Measurements from ENCODE around the gene NRN1L. TPM values are rescaled to one million over a fixed set of nuclear protein-coding genes. Genes with fewer than 3 reads are reported as not detected.

The NRN1L gene
- total RNA-seq, 6 donors from 2014 or later: 1.6 to 4.2 (median 2.3) TPM; not detected in 1

GRCh38 chr16:67933805-67934204 is 49.1 kb downstream of the NRN1L start:
- no peaks in the 10 kb centered on the region for H3K9me3 ChIP-seq
- 88 to 90% methylated on average over 6 to 7 of the region's 7 CpGs for WGBS, 2 donors
- DNase-seq (no peak), ATAC-seq (ENCODE audit: low FRiP score in 2 of 2) (no peak)
- no peaks in the 10 kb centered on the region for H3K27me3 ChIP-seq
- H3K4me3 ChIP-seq: no peak overlapping the region
- H3K36me3 ChIP-seq: peaks cover 0 to 42% (median 37%) of the 10 kb centered on the region in 4 donors
- peak overlapping the region in 1 of 4 donors; percentile 19 for H3K27ac ChIP-seq
- TF ChIP-seq POLR2A (IDR thresholded peaks at IDR 0.05) (no peak), POLR2AphosphoS5 (IDR thresholded peaks at IDR 0.05) (no peak), EP300 (IDR thresholded peaks at IDR 0.05) (no peak), CTCF (IDR thresholded peaks at IDR 0.05) (no peak)
- peaks cover 15 to 23% (median 19%) of the 10 kb centered on the region in 4 donors for H3K4me1 ChIP-seq

- Histone ChIP-seq H3K4me1 (peaks cover 15 to 23% (median 19%) of the 10 kb centered on the region in 4 donors), H3K4me3 (peak overlapping the region in 1 of 4 donors; percentile 88), H3K9me3 (no peaks in the 10 kb centered on the region), H3K27ac (peak overlapping the region; percentile 19 to 98 (median 95)), H3K27me3 (no peaks in the 10 kb centered on the region), H3K36me3 (peaks cover 0 to 42% (median 34%) of the 10 kb centered on the region in 4 donors)
- 67 to 80% methylated on average over 4 to 13 of the region's 13 CpGs for WGBS, 2 donors
- TF ChIP-seq POLR2A (IDR thresholded peaks at IDR 0.05) (no peak), CTCF (IDR thresholded peaks at IDR 0.05) (no peak), EP300 (IDR thresholded peaks at IDR 0.05) (no peak), POLR2AphosphoS5 (IDR thresholded peaks at IDR 0.05) (no peak)
- DNase-seq (no peak), ATAC-seq (ENCODE audit: low FRiP score in 2 of 2) (no peak)
These were observed 49.8 kb downstream of the NRN1L start for GRCh38 chr16:67934306-67935100.

- Histone ChIP-seq H3K27me3 (no peaks in the 10 kb centered on the region), H3K27ac (peak overlapping the region; percentile 92 to 98 (median 95)), H3K36me3 (peaks cover 0 to 42% (median 37%) of the 10 kb centered on the region in 4 donors), H3K9me3 (no peaks in the 10 kb centered on the region), H3K4me3 (peak overlapping the region; percentile 25 to 95 (median 91)), H3K4me1 (peaks cover 17 to 29% (median 19%) of the 10 kb centered on the region in 4 donors)
- TF ChIP-seq POLR2A (IDR thresholded peaks at IDR 0.05): no peak
- no peak for TF ChIP-seq EP300 (IDR thresholded peaks at IDR 0.05)
- no peak for TF ChIP-seq POLR2AphosphoS5 (IDR thresholded peaks at IDR 0.05)
- TF ChIP-seq CTCF (IDR thresholded peaks at IDR 0.05): no peak
- DNase-seq (no peak), ATAC-seq (ENCODE audit: low FRiP score in 2 of 2) (no peak)
- WGBS, 2 donors: 56 to 67% methylated on average over 12 to 13 of the region's 13 CpGs
These were observed 50.4 kb downstream of the NRN1L start for GRCh38 chr16:67935101-67935401.

- Histone ChIP-seq H3K9me3 (no peaks in the 10 kb centered on the region), H3K36me3 (peaks cover 0 to 43% (median 40%) of the 10 kb centered on the region in 4 donors)
- TF ChIP-seq CTCF (IDR thresholded peaks at IDR 0.05): peak in 4 of 6 experiments; percentile 20 to 46 (median 23)
- TF ChIP-seq EP300 (IDR thresholded peaks at IDR 0.05): no peak
- TF ChIP-seq POLR2A (IDR thresholded peaks at IDR 0.05): peak in 2 of 4 donors; percentile 58 to 80
- TF ChIP-seq POLR2AphosphoS5 (IDR thresholded peaks at IDR 0.05): peak; percentile 75 to 84
These were observed 50.9 kb downstream of the NRN1L start for GRCh38 chr16:67935402-67936123.

More at GRCh38 chr16:67935402-67936123, 50.9 kb downstream of the NRN1L start:
- ATAC-seq (ENCODE audit: low FRiP score in 2 of 2) (peak; percentile 91 to 97), DNase-seq (peak; percentile 96 to 98)
- Histone ChIP-seq H3K4me3 (peak overlapping the region; percentile 74 to 95 (median 91)), H3K27me3 (no peaks in the 10 kb centered on the region), H3K27ac (peak overlapping the region; percentile 92 to 98 (median 95)), H3K4me1 (peaks cover 17 to 32% (median 20%) of the 10 kb centered on the region in 4 donors)
- 11% methylated on average over 31 of the region's 55 CpGs; no CpG with 5 or more reads in 1 of the 2 donors for WGBS, 2 donors

Small RNA genes within 50 kb of the gene (small RNA-seq; reads per million reads assigned to genes)
- gene AC040162.2: 0 reads per million in 4 donors
- 0 to 0.43 (median 0) reads per million in 4 donors for gene NRN1L

Other genes starting within 250 kb of the NRN1L start
- gene CARMIL2, start 239.7 kb upstream of the NRN1L start, total RNA-seq: 10 to 100 TPM in 1 of 6 donors, 1 to 10 TPM in 5; 1.8 to 55.5 (median 4.0) TPM
- gene ACD, start 224.6 kb upstream of the NRN1L start, total RNA-seq: 10 to 100 TPM; 15.8 to 25.1 (median 18.8) TPM
- 1 to 10 TPM; 2.1 to 9.3 (median 6.6) TPM for gene PARD6A, start 223.9 kb upstream of the NRN1L start, total RNA-seq
- 10 to 100 TPM; 18.2 to 50.3 (median 28.5) TPM for gene ENKD1, start 218.1 kb upstream of the NRN1L start, total RNA-seq
- gene C16orf86, start 218.1 kb upstream of the NRN1L start, total RNA-seq: 10 to 100 TPM in 1 of 6 donors, 1 to 10 TPM in 5; 1.2 to 22.0 (median 5.2) TPM
- 10 to 100 TPM; 14.3 to 21.0 (median 17.0) TPM for gene GFOD2, start 165.6 kb upstream of the NRN1L start, total RNA-seq
- 10 to 100 TPM in 5 of 6 donors, 1 to 10 TPM in 1; 6.5 to 50.3 (median 17.0) TPM for gene RANBP10, start 78.3 kb upstream of the NRN1L start, total RNA-seq
- 10 to 100 TPM in 1 of 6 donors, 1 to 10 TPM in 4, under 1 TPM in 1; 0.66 to 13.1 (median 4.4) TPM for gene TSNAXIP1, start 78.0 kb upstream of the NRN1L start, total RNA-seq
- gene THAP11, start 42.6 kb upstream of the NRN1L start, total RNA-seq: 10 to 100 TPM; 28.3 to 66.3 (median 34.3) TPM
- 100 to 1,000 TPM in 2 of 6 donors, 10 to 100 TPM in 4; 50.2 to 203 (median 78.3) TPM for gene NUTF2, start 38.0 kb upstream of the NRN1L start, total RNA-seq
- 100 to 1,000 TPM in 1 of 6 donors, 10 to 100 TPM in 5; 30.6 to 201 (median 50.6) TPM for gene CENPT, start 37.2 kb upstream of the NRN1L start, total RNA-seq
- 100 to 1,000 TPM in 1 of 6 donors, 10 to 100 TPM in 5; 41.6 to 101 (median 65.0) TPM for gene EDC4, start 11.8 kb upstream of the NRN1L start, total RNA-seq
- gene PSKH1, start 8.4 kb downstream of the NRN1L start, total RNA-seq: 10 to 100 TPM; 21.9 to 36.5 (median 31.5) TPM
- gene CTRL, start 47.0 kb downstream of the NRN1L start, total RNA-seq: 1 to 10 TPM; 1.6 to 4.2 (median 2.4) TPM
- 100 to 1,000 TPM in 1 of 6 donors, 10 to 100 TPM in 5; 48.2 to 106 (median 60.6) TPM for gene PSMB10, start 52.0 kb downstream of the NRN1L start, total RNA-seq
- gene LCAT, start 59.2 kb downstream of the NRN1L start, total RNA-seq: 100 to 1,000 TPM in 1 of 6 donors, 10 to 100 TPM in 5; 21.9 to 117 (median 26.1) TPM
- 100 to 1,000 TPM in 3 of 6 donors, 10 to 100 TPM in 3; 54.6 to 276 (median 98.3) TPM for gene SLC12A4, start 83.8 kb downstream of the NRN1L start, total RNA-seq
- gene DPEP3, start 95.6 kb downstream of the NRN1L start, total RNA-seq: 1 to 10 TPM in 1 of 6 donors, under 1 TPM in 3, not detected in 2; 0.15 to 1.0 (median 0.30) TPM
- gene DPEP2, start 114.6 kb downstream of the NRN1L start, total RNA-seq: 10 to 100 TPM in 5 of 6 donors, 1 to 10 TPM in 1; 7.1 to 56.6 (median 23.0) TPM
- gene DPEP2NB, start 131.0 kb downstream of the NRN1L start, total RNA-seq: not detected
- 10 to 100 TPM in 4 of 6 donors, 1 to 10 TPM in 2; 4.4 to 13.2 (median 12.1) TPM for gene DDX28, start 138.3 kb downstream of the NRN1L start, total RNA-seq
- gene DUS2, start 138.4 kb downstream of the NRN1L start, total RNA-seq: 10 to 100 TPM; 12.7 to 28.3 (median 16.8) TPM
- 10 to 100 TPM; 49.1 to 95.3 (median 68.0) TPM for gene NFATC3, start 200.5 kb downstream of the NRN1L start, total RNA-seq

Data from upper lobe of left lung (tissue), 6 donors.